Measurements from ENCODE around the gene INPP5K.
A peak's percentile ranks its signal among the peaks of the same experiment; 100 is the strongest.

INPP5K gene

GRCh38 chr17:1516388-1517161, at the start of gene INPP5K:
Gene INPP5K, minus strand, starts transcription at chr17:1516612. Its CDS starts 113 bp downstream, at chr17:1516499.
- no peak for TF ChIP-seq GATA2 (IDR thresholded peaks at IDR 0.05; ENCODE audit: low read depth, low read length)
- no peak for TF ChIP-seq GATA3 (IDR thresholded peaks at IDR 0.05; ENCODE audit: low read depth, low read length)

GRCh38 chr17:1565877-1566276, 49.5 kb upstream of the INPP5K start:
- TF ChIP-seq GATA2 (IDR thresholded peaks at IDR 0.05; ENCODE audit: low read depth, low read length) (no peak), GATA3 (IDR thresholded peaks at IDR 0.05; ENCODE audit: low read depth, low read length) (no peak)

GRCh38 chr17:1563786-1564613, 47.6 kb upstream of the INPP5K start:
- TF ChIP-seq GATA3 (IDR thresholded peaks at IDR 0.05; ENCODE audit: low read depth, low read length) (no peak), GATA2 (IDR thresholded peaks at IDR 0.05; ENCODE audit: low read depth, low read length) (peak; percentile 36)

GRCh38 chr17:1562176-1562643, 45.8 kb upstream of the INPP5K start:
- no peak for TF ChIP-seq GATA2 (IDR thresholded peaks at IDR 0.05; ENCODE audit: low read depth, low read length)
- no peak for TF ChIP-seq GATA3 (IDR thresholded peaks at IDR 0.05; ENCODE audit: low read depth, low read length)

- TF ChIP-seq GATA2 (IDR thresholded peaks at IDR 0.05; ENCODE audit: low read depth, low read length) (no peak), GATA3 (IDR thresholded peaks at IDR 0.05; ENCODE audit: low read depth, low read length) (no peak)
These were observed 45.2 kb upstream of the INPP5K start for GRCh38 chr17:1561420-1562175.

- TF ChIP-seq GATA3 (IDR thresholded peaks at IDR 0.05; ENCODE audit: low read depth, low read length) (no peak), GATA2 (IDR thresholded peaks at IDR 0.05; ENCODE audit: low read depth, low read length) (no peak)
These were observed 44.5 kb upstream of the INPP5K start for GRCh38 chr17:1560858-1561355.

GRCh38 chr17:1560101-1560857, 43.9 kb upstream of the INPP5K start:
- TF ChIP-seq GATA3 (IDR thresholded peaks at IDR 0.05; ENCODE audit: low read depth, low read length) (no peak), GATA2 (IDR thresholded peaks at IDR 0.05; ENCODE audit: low read depth, low read length) (no peak)

GRCh38 chr17:1559047-1560043, 42.9 kb upstream of the INPP5K start:
- TF ChIP-seq GATA3 (IDR thresholded peaks at IDR 0.05; ENCODE audit: low read depth, low read length) (no peak), GATA2 (IDR thresholded peaks at IDR 0.05; ENCODE audit: low read depth, low read length) (no peak)

GRCh38 chr17:1558401-1558800, 42.0 kb upstream of the INPP5K start:
- TF ChIP-seq GATA3 (IDR thresholded peaks at IDR 0.05; ENCODE audit: low read depth, low read length), result no peak
- no peak for TF ChIP-seq GATA2 (IDR thresholded peaks at IDR 0.05; ENCODE audit: low read depth, low read length)

GRCh38 chr17:1557355-1558095, 41.1 kb upstream of the INPP5K start:
- no peak for TF ChIP-seq GATA2 (IDR thresholded peaks at IDR 0.05; ENCODE audit: low read depth, low read length)
- no peak for TF ChIP-seq GATA3 (IDR thresholded peaks at IDR 0.05; ENCODE audit: low read depth, low read length)

- TF ChIP-seq GATA3 (IDR thresholded peaks at IDR 0.05; ENCODE audit: low read depth, low read length) (no peak), GATA2 (IDR thresholded peaks at IDR 0.05; ENCODE audit: low read depth, low read length) (no peak)
These were observed 39.4 kb upstream of the INPP5K start for GRCh38 chr17:1555651-1556471.

All from SH-SY5Y (cell line).